ENCODE measurements around the gene GOLGA8T.
A peak's percentile ranks its signal among the peaks of the same experiment; 100 is the strongest.
"Not testable (repeated sequence)": the region's sequence is repeated elsewhere in the genome, so short reads cannot be mapped to it uniquely, and the experiment has no call there.

Gene GOLGA8T

GRCh38 chr15:30134751-30135150 lies at the start of gene GOLGA8T:
Gene GOLGA8T (plus strand): TSS chr15:30135051. CDS start chr15:30135149, 98 bp downstream.
- not testable (repeated sequence) for DNase-seq

GRCh38 chr15:30097827-30098226 lies 37.0 kb upstream of the GOLGA8T start:
- DNase-seq, result not testable (repeated sequence)

- DNase-seq, result not testable (repeated sequence)
These were observed 32.0 kb upstream of the GOLGA8T start for GRCh38 chr15:30102890-30103289.

GRCh38 chr15:30103941-30104507 lies 30.8 kb upstream of the GOLGA8T start:
- DNase-seq, result not testable (repeated sequence)

- not testable (repeated sequence) for DNase-seq
These were observed 24.3 kb upstream of the GOLGA8T start for GRCh38 chr15:30110591-30110990.

GRCh38 chr15:30130066-30130465 lies 4.8 kb upstream of the GOLGA8T start:
- DNase-seq, result not testable (repeated sequence)

- not testable (repeated sequence) for DNase-seq
These were observed 8.4 kb downstream of the GOLGA8T start for GRCh38 chr15:30143246-30143645.

GRCh38 chr15:30149891-30150290 lies 15.0 kb downstream of the GOLGA8T start:
- not testable (repeated sequence) for DNase-seq

- DNase-seq, result not testable (repeated sequence)
These were observed 27.9 kb downstream of the GOLGA8T start for GRCh38 chr15:30162479-30163357.

- DNase-seq, result not testable (repeated sequence)
These were observed 28.9 kb downstream of the GOLGA8T start for GRCh38 chr15:30163759-30164158.

- not testable (repeated sequence) for DNase-seq
These were observed 29.4 kb downstream of the GOLGA8T start for GRCh38 chr15:30164257-30164656.

- DNase-seq, result not testable (repeated sequence)
These were observed 32.6 kb downstream of the GOLGA8T start for GRCh38 chr15:30167403-30167802.

GRCh38 chr15:30167886-30168285 lies 33.0 kb downstream of the GOLGA8T start:
- DNase-seq, result not testable (repeated sequence)

- DNase-seq, result not testable (repeated sequence)
These were observed 36.6 kb downstream of the GOLGA8T start for GRCh38 chr15:30171452-30171851.

GRCh38 chr15:30173041-30173608 lies 38.3 kb downstream of the GOLGA8T start:
- DNase-seq, result peak; percentile 88

GRCh38 chr15:30175291-30175690 lies 40.4 kb downstream of the GOLGA8T start:
- not testable (repeated sequence) for DNase-seq

GRCh38 chr15:30176613-30177012 lies 41.8 kb downstream of the GOLGA8T start:
- DNase-seq, result not testable (repeated sequence)

GRCh38 chr15:30179814-30180213 lies 45.0 kb downstream of the GOLGA8T start:
- DNase-seq, result not testable (repeated sequence)

- not testable (repeated sequence) for DNase-seq
These were observed 50.6 kb downstream of the GOLGA8T start for GRCh38 chr15:30185495-30185894.

GRCh38 chr15:30187429-30187828 lies 52.6 kb downstream of the GOLGA8T start:
- not testable (repeated sequence) for DNase-seq

GRCh38 chr15:30189754-30190153 lies 54.9 kb downstream of the GOLGA8T start:
- DNase-seq, result peak; percentile 42

- peak; percentile 56 for DNase-seq
These were observed 56.3 kb downstream of the GOLGA8T start for GRCh38 chr15:30191143-30191542.

GRCh38 chr15:30191639-30192038 lies 56.8 kb downstream of the GOLGA8T start:
- peak; percentile 51 for DNase-seq
